ENCODE measurements around the gene GPR158.
"Not testable (repeated sequence)": the region's sequence is repeated elsewhere in the genome, so short reads cannot be mapped to it uniquely, and the experiment has no call there.

Gene GPR158

DNA sequence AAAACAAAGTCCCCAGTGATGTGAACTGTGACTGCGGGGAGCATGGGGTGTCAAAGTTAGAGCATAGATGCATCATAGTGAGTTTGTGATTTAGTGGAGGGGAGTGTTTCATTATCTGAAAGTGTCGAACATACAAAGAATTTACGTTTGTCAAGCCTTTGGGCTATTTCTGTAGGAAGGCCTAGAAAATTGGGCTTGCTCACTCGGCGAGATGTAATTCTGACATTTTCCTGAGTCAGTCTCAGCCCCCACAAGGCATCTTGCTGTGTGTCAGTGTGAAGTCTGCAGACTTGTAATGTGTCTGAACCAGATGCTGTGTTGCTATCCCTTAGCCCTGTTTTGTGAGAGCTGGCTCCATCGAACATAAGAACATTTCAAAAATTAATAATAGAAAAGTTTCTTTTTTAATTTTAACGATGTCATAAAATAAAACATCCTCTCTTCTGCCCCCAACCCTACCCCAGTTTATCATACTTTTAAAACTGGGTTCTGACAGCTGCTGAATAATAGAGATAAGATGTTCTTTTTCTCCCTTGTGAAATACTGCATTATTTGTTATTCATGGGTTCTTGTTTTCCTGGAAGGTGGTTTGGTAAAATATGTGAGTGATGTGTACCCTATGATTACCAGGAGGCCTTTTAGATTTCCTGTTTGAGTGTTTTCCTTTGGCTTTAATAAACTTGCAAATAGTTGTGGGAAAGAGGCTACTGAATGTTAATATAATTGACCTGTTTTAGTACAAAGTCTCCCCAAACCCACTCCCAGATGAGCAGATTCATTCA lies 207.4 kb downstream of the GPR158 start:
- Histone ChIP-seq H3K9me3 (ENCODE audit: insufficient read depth, low read length) (no peaks in the 10 kb centered on the region), H3K4me3 (ENCODE audit: insufficient read depth, low read length, poor library complexity, severe bottlenecking) (no peak overlapping the region)

DNA sequence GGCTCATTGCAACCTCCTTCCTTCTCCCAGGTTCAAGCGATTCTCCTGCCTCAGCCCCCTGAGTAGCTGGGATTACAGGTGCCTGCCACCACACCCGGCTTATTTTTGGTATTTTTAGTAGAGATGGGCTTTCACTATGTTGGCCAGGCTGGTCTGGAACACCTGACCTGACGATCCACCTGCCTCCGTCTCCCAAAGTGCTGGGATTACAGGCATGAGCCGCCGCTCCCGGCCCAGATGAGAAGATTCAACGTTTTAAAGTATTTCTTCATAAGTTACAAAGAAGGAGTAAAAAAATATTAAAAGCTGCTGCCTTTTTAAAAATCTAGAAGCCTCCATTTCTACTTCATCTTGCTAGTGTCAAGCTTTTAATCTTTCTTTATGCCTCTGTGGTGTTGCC lies 208.1 kb downstream of the GPR158 start:
- not testable (repeated sequence) for H3K9ac ChIP-seq (ENCODE audit: low read length); H3K27me3 ChIP-seq (ENCODE audit: low read length); H3F3A ChIP-seq (ENCODE audit: insufficient read depth); H3K27ac ChIP-seq (ENCODE audit: low read depth, low read length); H3K36me3 ChIP-seq (ENCODE audit: low read length); H2AFZ ChIP-seq (ENCODE audit: low read depth, low read length, severe bottlenecking); H3K9me3 ChIP-seq (ENCODE audit: insufficient read depth, low read length); H3K4me3 ChIP-seq (ENCODE audit: insufficient read depth, low read length, poor library complexity, severe bottlenecking); H4K20me1 ChIP-seq (ENCODE audit: low read depth, low read length); H3K4me2 ChIP-seq (ENCODE audit: low read depth, low read length, poor library complexity, severe bottlenecking); H3K79me2 ChIP-seq (ENCODE audit: insufficient read depth, low read length); H3K9me2 ChIP-seq (replicated peaks; ENCODE audit: insufficient read depth, low read length)

More for the DNA sequence above, 207.4 kb downstream of the GPR158 start:
- Histone ChIP-seq H3K9ac (ENCODE audit: low read length) (no peak overlapping the region), H3F3A (ENCODE audit: insufficient read depth) (no peaks in the 10 kb centered on the region), H4K20me1 (ENCODE audit: low read depth, low read length) (no peaks in the 10 kb centered on the region), H3K9me2 (replicated peaks; ENCODE audit: insufficient read depth, low read length) (no peaks in the 10 kb centered on the region), H3K79me2 (ENCODE audit: insufficient read depth, low read length) (no peaks in the 10 kb centered on the region), H3K4me2 (ENCODE audit: low read depth, low read length, poor library complexity, severe bottlenecking) (no peak overlapping the region), H3K27me3 (ENCODE audit: low read length) (no peaks in the 10 kb centered on the region), H3K27ac (ENCODE audit: low read depth, low read length) (no peak overlapping the region), H2AFZ (ENCODE audit: low read depth, low read length, severe bottlenecking) (no peak overlapping the region), H3K36me3 (ENCODE audit: low read length) (no peaks in the 10 kb centered on the region)
- no peak for TF ChIP-seq EZH2phosphoT487 (conservative IDR thresholded peaks at IDR 0.05; ENCODE audit: low read length)
- TF ChIP-seq, protein P1, sequence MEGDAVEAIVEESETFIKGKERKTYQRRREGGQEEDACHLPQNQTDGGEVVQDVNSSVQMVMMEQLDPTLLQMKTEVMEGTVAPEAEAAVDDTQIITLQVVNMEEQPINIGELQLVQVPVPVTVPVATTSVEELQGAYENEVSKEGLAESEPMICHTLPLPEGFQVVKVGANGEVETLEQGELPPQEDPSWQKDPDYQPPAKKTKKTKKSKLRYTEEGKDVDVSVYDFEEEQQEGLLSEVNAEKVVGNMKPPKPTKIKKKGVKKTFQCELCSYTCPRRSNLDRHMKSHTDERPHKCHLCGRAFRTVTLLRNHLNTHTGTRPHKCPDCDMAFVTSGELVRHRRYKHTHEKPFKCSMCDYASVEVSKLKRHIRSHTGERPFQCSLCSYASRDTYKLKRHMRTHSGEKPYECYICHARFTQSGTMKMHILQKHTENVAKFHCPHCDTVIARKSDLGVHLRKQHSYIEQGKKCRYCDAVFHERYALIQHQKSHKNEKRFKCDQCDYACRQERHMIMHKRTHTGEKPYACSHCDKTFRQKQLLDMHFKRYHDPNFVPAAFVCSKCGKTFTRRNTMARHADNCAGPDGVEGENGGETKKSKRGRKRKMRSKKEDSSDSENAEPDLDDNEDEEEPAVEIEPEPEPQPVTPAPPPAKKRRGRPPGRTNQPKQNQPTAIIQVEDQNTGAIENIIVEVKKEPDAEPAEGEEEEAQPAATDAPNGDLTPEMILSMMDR (IDR thresholded peaks at IDR 0.05; ENCODE audit: insufficient read depth, low read length, poor library complexity, severe bottlenecking), result no peak

DNA sequence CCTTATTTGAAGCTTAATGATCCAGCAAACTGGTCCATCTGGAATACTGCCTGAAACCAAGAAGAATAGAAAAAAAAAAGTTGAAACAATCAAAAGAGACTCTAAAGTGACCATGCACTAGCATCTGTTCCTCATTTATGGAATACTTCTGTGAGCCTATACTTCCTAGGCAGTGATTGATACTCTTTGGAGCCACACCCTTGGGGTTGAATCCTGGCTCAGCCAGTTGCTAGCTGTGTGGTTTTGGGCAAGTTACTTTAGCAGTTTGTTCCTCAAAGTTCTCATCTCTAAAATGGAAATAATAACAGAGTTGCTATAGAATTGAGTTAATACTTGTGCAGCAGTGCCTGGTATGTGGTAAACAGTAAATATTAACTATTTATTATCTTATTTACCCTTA lies 208.9 kb downstream of the GPR158 start:
- Histone ChIP-seq H3K9me2 (replicated peaks; ENCODE audit: insufficient read depth, low read length) (no peaks in the 10 kb centered on the region), H3F3A (ENCODE audit: insufficient read depth) (no peaks in the 10 kb centered on the region), H3K27ac (ENCODE audit: low read depth, low read length) (no peak overlapping the region), H3K36me3 (ENCODE audit: low read length) (no peaks in the 10 kb centered on the region), H4K20me1 (ENCODE audit: low read depth, low read length) (no peaks in the 10 kb centered on the region), H3K9ac (ENCODE audit: low read length) (no peak overlapping the region), H3K79me2 (ENCODE audit: insufficient read depth, low read length) (no peaks in the 10 kb centered on the region), H3K4me2 (ENCODE audit: low read depth, low read length, poor library complexity, severe bottlenecking) (no peak overlapping the region), H2AFZ (ENCODE audit: low read depth, low read length, severe bottlenecking) (no peak overlapping the region), H3K9me3 (ENCODE audit: insufficient read depth, low read length) (no peaks in the 10 kb centered on the region), H3K4me3 (ENCODE audit: insufficient read depth, low read length, poor library complexity, severe bottlenecking) (no peak overlapping the region), H3K27me3 (ENCODE audit: low read length) (no peaks in the 10 kb centered on the region)
- TF ChIP-seq, protein P1 (IDR thresholded peaks at IDR 0.05; ENCODE audit: insufficient read depth, low read length, poor library complexity, severe bottlenecking), result no peak
- no peak for TF ChIP-seq EZH2phosphoT487 (conservative IDR thresholded peaks at IDR 0.05; ENCODE audit: low read length)

DNA sequence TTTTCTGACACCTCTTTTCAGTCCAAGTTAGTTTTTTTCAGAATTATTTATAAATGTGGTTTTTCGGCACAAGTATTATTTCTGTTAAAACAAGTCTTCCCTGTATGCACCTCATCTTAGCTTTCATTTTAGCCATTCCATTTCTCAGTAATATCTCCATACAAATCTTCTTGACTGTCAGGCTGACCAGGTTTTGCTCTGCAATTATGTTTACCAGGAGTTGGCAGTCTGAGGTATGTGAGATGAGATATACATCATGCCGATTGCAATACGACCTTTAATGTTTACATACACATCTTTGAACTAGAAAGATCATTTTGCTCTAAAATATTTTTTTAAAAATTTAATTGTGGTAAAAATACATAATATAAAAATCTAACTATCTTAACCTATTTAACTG lies 209.8 kb downstream of the GPR158 start:
- Histone ChIP-seq H2AFZ (ENCODE audit: low read depth, low read length, severe bottlenecking) (no peak overlapping the region), H3K27ac (ENCODE audit: low read depth, low read length) (no peak overlapping the region), H3K79me2 (ENCODE audit: insufficient read depth, low read length) (no peaks in the 10 kb centered on the region)

More for the DNA sequence above, 209.8 kb downstream of the GPR158 start:
- no peak overlapping the region for H3K4me3 ChIP-seq (ENCODE audit: insufficient read depth, low read length, poor library complexity, severe bottlenecking)
- no peaks in the 10 kb centered on the region for H4K20me1 ChIP-seq (ENCODE audit: low read depth, low read length)
- H3K9me3 ChIP-seq (ENCODE audit: insufficient read depth, low read length), result no peaks in the 10 kb centered on the region
- H3F3A ChIP-seq (ENCODE audit: insufficient read depth), result no peaks in the 10 kb centered on the region
- no peaks in the 10 kb centered on the region for H3K36me3 ChIP-seq (ENCODE audit: low read length)
- no peak for TF ChIP-seq EZH2phosphoT487 (conservative IDR thresholded peaks at IDR 0.05; ENCODE audit: low read length)
- TF ChIP-seq, protein P1 (IDR thresholded peaks at IDR 0.05; ENCODE audit: insufficient read depth, low read length, poor library complexity, severe bottlenecking), result no peak
- H3K9me2 ChIP-seq (replicated peaks; ENCODE audit: insufficient read depth, low read length), result no peaks in the 10 kb centered on the region
- no peak overlapping the region for H3K9ac ChIP-seq (ENCODE audit: low read length)
- H3K4me2 ChIP-seq (ENCODE audit: low read depth, low read length, poor library complexity, severe bottlenecking), result no peak overlapping the region
- no peaks in the 10 kb centered on the region for H3K27me3 ChIP-seq (ENCODE audit: low read length)
